PFSK-1 (cell line): ENCODE measurements around the gene KIAA1549.

Experiments used
- FOXP2 ChIP-seq: optimal IDR thresholded peaks from 2 replicates; pipeline ENCODE3; 2011; ENCODE audit warnings: borderline replicate concordance, control low read depth, inconsistent platforms; ENCODE audit not compliant: insufficient read depth; ENCODE audit errors: extremely low read length, extremely low read depth
- POLR2AphosphoS5 ChIP-seq: IDR thresholded peaks from 2 replicates; pipeline ENCODE4 v1.6.1; 2012; ENCODE audit warnings: low read depth, mild to moderate bottlenecking, control low read depth, low read length, moderate library complexity
- REST ChIP-seq, 2 experiments: IDR thresholded peaks; 2 replicates each; pipeline versions ENCODE4 v1.6.1 to v1.8.0; 2011 to 2012; ENCODE audit warnings: low read depth in 2 of 2, low read length in 2 of 2, control low read depth in 1 of 2, inconsistent platforms in 1 of 2, mild to moderate bottlenecking in 1 of 2, moderate library complexity in 1 of 2; ENCODE audit not compliant: insufficient read depth in 1 of 2
- SIN3A ChIP-seq: IDR thresholded peaks from 2 replicates; pipeline ENCODE4 v1.6.1; 2012; ENCODE audit warnings: mild to moderate bottlenecking, low read length, moderate library complexity, borderline replicate concordance; ENCODE audit not compliant: insufficient read depth
- TAF1 ChIP-seq: IDR thresholded peaks from 2 replicates; pipeline ENCODE4 v1.6.1; 2012; ENCODE audit warnings: low read length, control low read depth, borderline replicate concordance; ENCODE audit not compliant: insufficient read depth

KIAA1549 gene

GRCh38 chr7:138872576-138872975 lies 108.6 kb downstream of the KIAA1549 start:
- no peak for TF ChIP-seq SIN3A
- TF ChIP-seq TAF1, result no peak
- no peak for TF ChIP-seq POLR2AphosphoS5
- TF ChIP-seq REST (IDR thresholded peaks at IDR 0.05; ENCODE audit: insufficient read depth in 1 of 2, low read depth in 2 of 2, low read length in 2 of 2), result no peak

GRCh38 chr7:138871814-138872090 lies 109.4 kb downstream of the KIAA1549 start:
- no peak for TF ChIP-seq POLR2AphosphoS5
- no peak for TF ChIP-seq TAF1
- no peak for TF ChIP-seq SIN3A
- no peak for TF ChIP-seq REST (IDR thresholded peaks at IDR 0.05; ENCODE audit: insufficient read depth in 1 of 2, low read depth in 2 of 2, low read length in 2 of 2)
- TF ChIP-seq FOXP2, result no peak

GRCh38 chr7:138871065-138871813 lies 110.0 kb downstream of the KIAA1549 start:
- TF ChIP-seq POLR2AphosphoS5 (no peak), FOXP2 (no peak), SIN3A (no peak), TAF1 (no peak), REST (IDR thresholded peaks at IDR 0.05; ENCODE audit: insufficient read depth in 1 of 2, low read depth in 2 of 2, low read length in 2 of 2) (no peak)

- TF ChIP-seq FOXP2 (no peak), REST (IDR thresholded peaks at IDR 0.05; ENCODE audit: insufficient read depth in 1 of 2, low read depth in 2 of 2, low read length in 2 of 2) (no peak), SIN3A (no peak), POLR2AphosphoS5 (no peak), TAF1 (no peak)
Measured at GRCh38 chr7:138869353-138869752, 111.8 kb downstream of the KIAA1549 start.

GRCh38 chr7:138868711-138869110 lies 112.5 kb downstream of the KIAA1549 start:
- TF ChIP-seq TAF1, result no peak
- TF ChIP-seq POLR2AphosphoS5, result no peak
